ENCODE results near the gene PDK2.

- TF ChIP-seq POLR2A (IDR thresholded peaks at IDR 0.05) (no peak), CTCF (IDR thresholded peaks at IDR 0.05) (no peak)
Observed at GRCh38 chr17:50133028-50133768, 38.0 kb downstream of the PDK2 start.
